Measurements from ENCODE around the gene NUP133.
"Not testable (repeated sequence)": the region's sequence is repeated elsewhere in the genome, so short reads cannot be mapped to it uniquely, and the experiment has no call there.

The NUP133 gene

GRCh38 chr1:229411434-229412055 is 96.6 kb downstream of the NUP133 start:
- DNase-seq, result no peak

GRCh38 chr1:229410692-229411433 is 97.3 kb downstream of the NUP133 start:
- no peak for DNase-seq

GRCh38 chr1:229410370-229410691 is 97.8 kb downstream of the NUP133 start:
- DNase-seq, result no peak

- no peak for DNase-seq
These were observed 98.3 kb downstream of the NUP133 start for GRCh38 chr1:229409616-229410369.

- DNase-seq, result no peak
These were observed 99.6 kb downstream of the NUP133 start for GRCh38 chr1:229408458-229409037.

GRCh38 chr1:229407206-229408026 is 100.7 kb downstream of the NUP133 start:
- no peak for DNase-seq

- DNase-seq, result no peak
These were observed 101.3 kb downstream of the NUP133 start for GRCh38 chr1:229406798-229407197.

GRCh38 chr1:229403573-229403972 is 104.6 kb downstream of the NUP133 start:
- DNase-seq, result no peak

- no peak for DNase-seq
These were observed 105.1 kb downstream of the NUP133 start for GRCh38 chr1:229402993-229403392.

GRCh38 chr1:229402329-229402728 is 105.8 kb downstream of the NUP133 start:
- DNase-seq, result not testable (repeated sequence)

- DNase-seq, result no peak
These were observed 110.4 kb downstream of the NUP133 start for GRCh38 chr1:229397762-229398161.

- no peak for DNase-seq
These were observed 111.4 kb downstream of the NUP133 start for GRCh38 chr1:229396585-229397206.

- not testable (repeated sequence) for DNase-seq
These were observed 113.6 kb downstream of the NUP133 start for GRCh38 chr1:229394517-229394916.

GRCh38 chr1:229392936-229393335 is 115.2 kb downstream of the NUP133 start:
- DNase-seq, result no peak
